ENCODE measurements around the gene TIMM10.

The TIMM10 gene

GRCh38 chr11:57504511-57504910 lies 26.0 kb downstream of the TIMM10 start:
- TF ChIP-seq REST (IDR thresholded peaks at IDR 0.05; ENCODE audit: low read depth), result no peak
- no peak for TF ChIP-seq TCF12 (IDR thresholded peaks at IDR 0.05; ENCODE audit: low read depth)

GRCh38 chr11:57502870-57503269 lies 27.7 kb downstream of the TIMM10 start:
- no peak for TF ChIP-seq FOXM1 (IDR thresholded peaks at IDR 0.05; ENCODE audit: borderline replicate concordance, low read depth)
- no peak for TF ChIP-seq EP300 (IDR thresholded peaks at IDR 0.05; ENCODE audit: borderline replicate concordance)
- no peak for TF ChIP-seq CEBPB (IDR thresholded peaks at IDR 0.05)
- no peak for TF ChIP-seq TEAD4 (IDR thresholded peaks at IDR 0.05)
- TF ChIP-seq REST (IDR thresholded peaks at IDR 0.05; ENCODE audit: low read depth), result no peak

- no peak for TF ChIP-seq TCF12 (IDR thresholded peaks at IDR 0.05; ENCODE audit: low read depth)
- no peak for TF ChIP-seq CREB1 (IDR thresholded peaks at IDR 0.05; ENCODE audit: low read depth)
- no peak for TF ChIP-seq REST (IDR thresholded peaks at IDR 0.05; ENCODE audit: low read depth)
- no peak for TF ChIP-seq TAF1 (IDR thresholded peaks at IDR 0.05; ENCODE audit: low read depth)
- no peak for TF ChIP-seq NFIC (IDR thresholded peaks at IDR 0.05)
- no peak for TF ChIP-seq ZBTB7A (IDR thresholded peaks at IDR 0.05; ENCODE audit: low read depth)
- no peak for TF ChIP-seq TEAD4 (IDR thresholded peaks at IDR 0.05)
- TF ChIP-seq EGR1 (IDR thresholded peaks at IDR 0.05), result no peak
- no peak for TF ChIP-seq USF1 (IDR thresholded peaks at IDR 0.05)
- TF ChIP-seq FOXM1 (IDR thresholded peaks at IDR 0.05; ENCODE audit: borderline replicate concordance, low read depth), result no peak
- no peak for TF ChIP-seq EP300 (IDR thresholded peaks at IDR 0.05; ENCODE audit: borderline replicate concordance)
- TF ChIP-seq MAX (IDR thresholded peaks at IDR 0.05), result no peak
Observed at GRCh38 chr11:57502376-57502775, 28.2 kb downstream of the TIMM10 start.

- TF ChIP-seq NFIC (IDR thresholded peaks at IDR 0.05), result no peak
- TF ChIP-seq EGR1 (IDR thresholded peaks at IDR 0.05), result no peak
- TF ChIP-seq ZBTB7A (IDR thresholded peaks at IDR 0.05; ENCODE audit: low read depth), result no peak
- TF ChIP-seq YY1 (IDR thresholded peaks at IDR 0.05; ENCODE audit: low read depth), result no peak
- TF ChIP-seq TEAD4 (IDR thresholded peaks at IDR 0.05), result no peak
- no peak for TF ChIP-seq CEBPB (IDR thresholded peaks at IDR 0.05)
- TF ChIP-seq EP300 (IDR thresholded peaks at IDR 0.05; ENCODE audit: borderline replicate concordance), result no peak
- no peak for TF ChIP-seq FOXM1 (IDR thresholded peaks at IDR 0.05; ENCODE audit: borderline replicate concordance, low read depth)
- TF ChIP-seq REST (IDR thresholded peaks at IDR 0.05; ENCODE audit: low read depth), result no peak
- TF ChIP-seq MAX (IDR thresholded peaks at IDR 0.05), result no peak
- TF ChIP-seq TAF1 (IDR thresholded peaks at IDR 0.05; ENCODE audit: low read depth), result no peak
- no peak for TF ChIP-seq RAD21 (IDR thresholded peaks at IDR 0.05; ENCODE audit: low read depth)
- no peak for TF ChIP-seq USF1 (IDR thresholded peaks at IDR 0.05)
- no peak for TF ChIP-seq TCF12 (IDR thresholded peaks at IDR 0.05; ENCODE audit: low read depth)
- no peak for TF ChIP-seq CREB1 (IDR thresholded peaks at IDR 0.05; ENCODE audit: low read depth)
Observed at GRCh38 chr11:57501953-57502352, 28.6 kb downstream of the TIMM10 start.

All from Ishikawa (cell line).